ENCODE results near the gene APC.

DNA sequence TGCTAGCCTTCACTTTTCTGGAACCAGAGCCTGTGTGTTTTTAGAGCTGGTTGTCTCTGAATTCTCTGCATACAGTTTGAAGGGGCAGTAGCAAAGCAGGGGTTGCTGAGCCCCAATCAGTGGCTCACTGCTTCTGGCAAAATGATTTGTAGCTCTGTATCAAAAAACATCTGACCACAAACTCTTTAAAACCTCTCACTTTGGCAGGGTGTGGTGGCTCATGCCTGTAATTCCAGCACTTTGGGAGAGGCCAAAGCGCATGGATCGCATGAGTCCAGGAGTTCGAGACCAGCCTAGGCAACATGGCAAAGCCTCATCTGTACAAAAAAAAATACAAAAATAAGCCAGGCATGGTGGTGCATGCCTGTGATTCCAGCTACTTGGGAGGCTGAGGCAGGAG, 28.3 kb upstream of the APC start:
- TF ChIP-seq, protein P1, sequence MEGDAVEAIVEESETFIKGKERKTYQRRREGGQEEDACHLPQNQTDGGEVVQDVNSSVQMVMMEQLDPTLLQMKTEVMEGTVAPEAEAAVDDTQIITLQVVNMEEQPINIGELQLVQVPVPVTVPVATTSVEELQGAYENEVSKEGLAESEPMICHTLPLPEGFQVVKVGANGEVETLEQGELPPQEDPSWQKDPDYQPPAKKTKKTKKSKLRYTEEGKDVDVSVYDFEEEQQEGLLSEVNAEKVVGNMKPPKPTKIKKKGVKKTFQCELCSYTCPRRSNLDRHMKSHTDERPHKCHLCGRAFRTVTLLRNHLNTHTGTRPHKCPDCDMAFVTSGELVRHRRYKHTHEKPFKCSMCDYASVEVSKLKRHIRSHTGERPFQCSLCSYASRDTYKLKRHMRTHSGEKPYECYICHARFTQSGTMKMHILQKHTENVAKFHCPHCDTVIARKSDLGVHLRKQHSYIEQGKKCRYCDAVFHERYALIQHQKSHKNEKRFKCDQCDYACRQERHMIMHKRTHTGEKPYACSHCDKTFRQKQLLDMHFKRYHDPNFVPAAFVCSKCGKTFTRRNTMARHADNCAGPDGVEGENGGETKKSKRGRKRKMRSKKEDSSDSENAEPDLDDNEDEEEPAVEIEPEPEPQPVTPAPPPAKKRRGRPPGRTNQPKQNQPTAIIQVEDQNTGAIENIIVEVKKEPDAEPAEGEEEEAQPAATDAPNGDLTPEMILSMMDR (IDR thresholded peaks at IDR 0.05 in 2 of 3, conservative IDR thresholded peaks at IDR 0.05 in 1 of 3; ENCODE audit: borderline replicate concordance in 1 of 3, insufficient read depth in 1 of 3, low read depth in 2 of 3, low read length in 2 of 3) = no peak
- no peak for TF ChIP-seq EZH2phosphoT487 (IDR thresholded peaks at IDR 0.05; ENCODE audit: borderline replicate concordance)
- no peak for TF ChIP-seq ZFX (IDR thresholded peaks at IDR 0.05)
- TF ChIP-seq, protein P2, sequence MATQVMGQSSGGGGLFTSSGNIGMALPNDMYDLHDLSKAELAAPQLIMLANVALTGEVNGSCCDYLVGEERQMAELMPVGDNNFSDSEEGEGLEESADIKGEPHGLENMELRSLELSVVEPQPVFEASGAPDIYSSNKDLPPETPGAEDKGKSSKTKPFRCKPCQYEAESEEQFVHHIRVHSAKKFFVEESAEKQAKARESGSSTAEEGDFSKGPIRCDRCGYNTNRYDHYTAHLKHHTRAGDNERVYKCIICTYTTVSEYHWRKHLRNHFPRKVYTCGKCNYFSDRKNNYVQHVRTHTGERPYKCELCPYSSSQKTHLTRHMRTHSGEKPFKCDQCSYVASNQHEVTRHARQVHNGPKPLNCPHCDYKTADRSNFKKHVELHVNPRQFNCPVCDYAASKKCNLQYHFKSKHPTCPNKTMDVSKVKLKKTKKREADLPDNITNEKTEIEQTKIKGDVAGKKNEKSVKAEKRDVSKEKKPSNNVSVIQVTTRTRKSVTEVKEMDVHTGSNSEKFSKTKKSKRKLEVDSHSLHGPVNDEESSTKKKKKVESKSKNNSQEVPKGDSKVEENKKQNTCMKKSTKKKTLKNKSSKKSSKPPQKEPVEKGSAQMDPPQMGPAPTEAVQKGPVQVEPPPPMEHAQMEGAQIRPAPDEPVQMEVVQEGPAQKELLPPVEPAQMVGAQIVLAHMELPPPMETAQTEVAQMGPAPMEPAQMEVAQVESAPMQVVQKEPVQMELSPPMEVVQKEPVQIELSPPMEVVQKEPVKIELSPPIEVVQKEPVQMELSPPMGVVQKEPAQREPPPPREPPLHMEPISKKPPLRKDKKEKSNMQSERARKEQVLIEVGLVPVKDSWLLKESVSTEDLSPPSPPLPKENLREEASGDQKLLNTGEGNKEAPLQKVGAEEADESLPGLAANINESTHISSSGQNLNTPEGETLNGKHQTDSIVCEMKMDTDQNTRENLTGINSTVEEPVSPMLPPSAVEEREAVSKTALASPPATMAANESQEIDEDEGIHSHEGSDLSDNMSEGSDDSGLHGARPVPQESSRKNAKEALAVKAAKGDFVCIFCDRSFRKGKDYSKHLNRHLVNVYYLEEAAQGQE (IDR thresholded peaks at IDR 0.05; ENCODE audit: low read depth) = no peak
- no peak for TF ChIP-seq SP1 (IDR thresholded peaks at IDR 0.05; ENCODE audit: low read depth)
- TF ChIP-seq EZH2 (IDR thresholded peaks at IDR 0.05) = no peak
- TF ChIP-seq EGR1 (IDR thresholded peaks at IDR 0.05; ENCODE audit: low read depth) = no peak
- no peak for TF ChIP-seq POLR2A (IDR thresholded peaks at IDR 0.05; ENCODE audit: borderline replicate concordance, extremely low read depth, insufficient read depth, insufficient read length)
